HG02870 (cell line): ENCODE measurements around the gene GPR83.
"Not testable (repeated sequence)": the region's sequence is repeated elsewhere in the genome, so short reads cannot be mapped to it uniquely, and the experiment has no call there.

Experiments
- ATAC-seq: cut with Tn5 transposase; IDR thresholded peaks from one replicate; pipeline ENCODE4 v1.9.1; 2021; ENCODE audit warnings: mild to moderate bottlenecking, moderate library complexity; ENCODE audit not compliant: unreplicated experiment

The GPR83 gene

GRCh38 chr11:94400839-94401772 is at the start of gene GPR83:
Gene GPR83, minus strand, starts transcription at chr11:94401419. Its CDS starts 172 bp downstream, at chr11:94401247.
- ATAC-seq, result no peak

- ATAC-seq, result no peak
Observed at GRCh38 chr11:94450048-94450447, 48.8 kb upstream of the GPR83 start.

- no peak for ATAC-seq
Observed at GRCh38 chr11:94449437-94449836, 48.2 kb upstream of the GPR83 start.

- no peak for ATAC-seq
Observed at GRCh38 chr11:94449029-94449428, 47.8 kb upstream of the GPR83 start.

- ATAC-seq, result no peak
Observed at GRCh38 chr11:94447149-94447548, 45.9 kb upstream of the GPR83 start.

GRCh38 chr11:94445641-94446040 is 44.4 kb upstream of the GPR83 start:
- no peak for ATAC-seq

GRCh38 chr11:94433049-94433448 is 31.8 kb upstream of the GPR83 start:
- ATAC-seq, result no peak

GRCh38 chr11:94424662-94425061 is 23.4 kb upstream of the GPR83 start:
- ATAC-seq, result no peak

- no peak for ATAC-seq
Observed at GRCh38 chr11:94424011-94424410, 22.8 kb upstream of the GPR83 start.

- no peak for ATAC-seq
Observed at GRCh38 chr11:94423507-94423906, 22.3 kb upstream of the GPR83 start.

- no peak for ATAC-seq
Observed at GRCh38 chr11:94418123-94418765, 17.0 kb upstream of the GPR83 start.

GRCh38 chr11:94417386-94417987 is 16.3 kb upstream of the GPR83 start:
- ATAC-seq, result no peak

- ATAC-seq, result no peak
Observed at GRCh38 chr11:94405062-94405833, 4.0 kb upstream of the GPR83 start.

GRCh38 chr11:94402355-94402754 is 1.1 kb upstream of the GPR83 start:
- ATAC-seq, result no peak

- ATAC-seq, result no peak
Observed at GRCh38 chr11:94401773-94402265, 600 bp upstream of the GPR83 start.

- no peak for ATAC-seq
Observed at GRCh38 chr11:94400457-94400838, 771 bp downstream of the GPR83 start.

GRCh38 chr11:94400050-94400449 is 1.2 kb downstream of the GPR83 start:
- ATAC-seq, result no peak

GRCh38 chr11:94398101-94398500 is 3.1 kb downstream of the GPR83 start:
- no peak for ATAC-seq

- ATAC-seq, result no peak
Observed at GRCh38 chr11:94396282-94396681, 4.9 kb downstream of the GPR83 start.

- ATAC-seq, result not testable (repeated sequence)
Observed at GRCh38 chr11:94391937-94392336, 9.3 kb downstream of the GPR83 start.

GRCh38 chr11:94379613-94380012 is 21.6 kb downstream of the GPR83 start:
- ATAC-seq, result no peak
